ENCODE data around the gene PDHB. TPM values are rescaled to one million over a fixed set of nuclear protein-coding genes. Genes with fewer than 3 reads are reported as not detected.
A peak's percentile ranks its signal among the peaks of the same experiment; 100 is the strongest.

The PDHB gene
- total RNA-seq, 2 experiments from 2014 or later: 60.8 to 86.6 TPM

- Histone ChIP-seq H3K9me2 (ENCODE audit: insufficient read depth, low read length) (no peaks in the 10 kb centered on the region), H3K27ac (ENCODE audit: low read depth, low read length, poor library complexity, severe bottlenecking) (no peak overlapping the region), H3K79me2 (ENCODE audit: insufficient read depth, low read depth, low read length) (no peaks in the 10 kb centered on the region), H2AFZ (ENCODE audit: low read length) (no peak overlapping the region), H3K36me3 (ENCODE audit: insufficient read depth, low read length) (no peaks in the 10 kb centered on the region), H3K4me2 (ENCODE audit: low read length) (no peak overlapping the region), H3K4me3 (ENCODE audit: low read depth, low read length, poor library complexity, severe bottlenecking) (no peak overlapping the region), H3K4me1 (ENCODE audit: insufficient read depth, low read length, poor library complexity, severe bottlenecking) (peaks cover 20% of the 10 kb centered on the region), H3K9me3 (ENCODE audit: low read length) (peaks cover 11% of the 10 kb centered on the region), H4K20me1 (ENCODE audit: insufficient read depth, low read length) (no peaks in the 10 kb centered on the region)
- POLR2A ChIA-PET: interaction anchor here (0.6 to 0.7 kb wide), 4 partner anchors 50 to 405 kb away, joined by 3 to 5 read pairs (median 4); no protein-coding TSS in a partner anchor
- intact Hi-C loops (cut with micrococcal nuclease; ENCODE audit: unreplicated experiment): no loop called here
- no TSS peak for BruUV-seq (replicated peaks)
- CTCF ChIA-PET (ENCODE audit: unreplicated experiment): no interaction called here
- DNase-seq (ENCODE audit: low spot score): no peak
- no peak for TF ChIP-seq CTCF (conservative IDR thresholded peaks at IDR 0.05; ENCODE audit: low read length)
- TF ChIP-seq EZH2phosphoT487 (IDR thresholded peaks at IDR 0.05; ENCODE audit: borderline replicate concordance, low read depth, low read length): no peak
Observed at GRCh38 chr3:58480309-58480708, 46.7 kb upstream of the PDHB start.

GRCh38 chr3:58478781-58479180 is 45.1 kb upstream of the PDHB start:
- Histone ChIP-seq H3K36me3 (ENCODE audit: insufficient read depth, low read length) (no peaks in the 10 kb centered on the region), H3K4me1 (ENCODE audit: insufficient read depth, low read length, poor library complexity, severe bottlenecking) (peaks cover 31% of the 10 kb centered on the region), H3K9me3 (ENCODE audit: low read length) (peaks cover 11% of the 10 kb centered on the region), H3K27ac (ENCODE audit: low read depth, low read length, poor library complexity, severe bottlenecking) (no peak overlapping the region), H3K9me2 (ENCODE audit: insufficient read depth, low read length) (no peaks in the 10 kb centered on the region), H2AFZ (ENCODE audit: low read length) (no peak overlapping the region), H3K4me3 (ENCODE audit: low read depth, low read length, poor library complexity, severe bottlenecking) (no peak overlapping the region), H4K20me1 (ENCODE audit: insufficient read depth, low read length) (no peaks in the 10 kb centered on the region), H3K79me2 (ENCODE audit: insufficient read depth, low read depth, low read length) (no peaks in the 10 kb centered on the region), H3K4me2 (ENCODE audit: low read length) (no peak overlapping the region)
- BruUV-seq (replicated peaks): no TSS peak
- intact Hi-C loops (cut with micrococcal nuclease; ENCODE audit: unreplicated experiment): no loop called here
- ChIA-PET CTCF (ENCODE audit: unreplicated experiment) (no interaction called here), POLR2A (interaction anchor here (0.5 kb wide), 1 partner anchor 19 kb away, joined by 3 read pairs; no protein-coding TSS in a partner anchor)
- DNase-seq (ENCODE audit: low spot score): no peak
- TF ChIP-seq EZH2phosphoT487 (IDR thresholded peaks at IDR 0.05; ENCODE audit: borderline replicate concordance, low read depth, low read length): no peak
- no peak for TF ChIP-seq CTCF (conservative IDR thresholded peaks at IDR 0.05; ENCODE audit: low read length)

- Histone ChIP-seq H3K4me1 (ENCODE audit: insufficient read depth, low read length, poor library complexity, severe bottlenecking) (peaks cover 21% of the 10 kb centered on the region), H3K27ac (ENCODE audit: low read depth, low read length, poor library complexity, severe bottlenecking) (peak overlapping the region; percentile 21), H3K4me3 (ENCODE audit: low read depth, low read length, poor library complexity, severe bottlenecking) (peak overlapping the region; percentile 42), H3K9me2 (ENCODE audit: insufficient read depth, low read length) (no peaks in the 10 kb centered on the region), H3K4me2 (ENCODE audit: low read length) (peak overlapping the region; percentile 71), H2AFZ (ENCODE audit: low read length) (peak overlapping the region; percentile 84), H3K9me3 (ENCODE audit: low read length) (no peaks in the 10 kb centered on the region), H4K20me1 (ENCODE audit: insufficient read depth, low read length) (no peaks in the 10 kb centered on the region), H3K79me2 (ENCODE audit: insufficient read depth, low read depth, low read length) (no peaks in the 10 kb centered on the region), H3K36me3 (ENCODE audit: insufficient read depth, low read length) (no peaks in the 10 kb centered on the region)
- ChIA-PET POLR2A (interaction anchor here (0.7 to 1.2 kb wide), 2 partner anchors 20 to 339 kb away, joined by 3 read pairs; no protein-coding TSS in a partner anchor), CTCF (ENCODE audit: unreplicated experiment) (interaction anchor here (1.3 kb wide), 1 partner anchor 99 kb away, joined by 4 read pairs; no protein-coding TSS in a partner anchor)
- TF ChIP-seq CTCF (conservative IDR thresholded peaks at IDR 0.05; ENCODE audit: low read length): no peak
- no peak for TF ChIP-seq EZH2phosphoT487 (IDR thresholded peaks at IDR 0.05; ENCODE audit: borderline replicate concordance, low read depth, low read length)
- intact Hi-C loops (cut with micrococcal nuclease; ENCODE audit: unreplicated experiment): no loop called here
- BruUV-seq (replicated peaks): no TSS peak
- peak; percentile 65 for DNase-seq (ENCODE audit: low spot score)
Observed at GRCh38 chr3:58474967-58475578, 41.4 kb upstream of the PDHB start.
